Natural killer cell (primary cell): Measurements from ENCODE around the gene OR2AG1. TPM values are rescaled to one million over a fixed set of nuclear protein-coding genes. Genes with fewer than 3 reads are reported as not detected.
A peak's percentile ranks its signal among the peaks of the same experiment; 100 is the strongest.

Experiments used
- ATAC-seq, 3 donors: fragments of 150-1000 bp in 2 of 3; fragments of 200-7000 bp in 1 of 3; cut with Tn5 transposase; 1 replicate in 1 of 3; 2 replicates in 2 of 3; pipeline ENCODE4 v1.10.0; 2021; ENCODE audit warnings: mild to moderate bottlenecking in 2 of 3, moderate library complexity in 2 of 3
- DNase-seq, 2 donors: peaks; one replicate each; pipeline versions ENCODE4 v3.0.0 to v3.0.0-alpha.2; 2013 to 2021; ENCODE audit warnings: mixed read lengths in 1 of 2
- H3K27ac ChIP-seq: one replicate; pipeline ENCODE4 v1.5.1; 2013; ENCODE audit warnings: mild to moderate bottlenecking, low read length
- H3K27me3 ChIP-seq: one replicate; pipeline ENCODE4 v1.6.1; 2013; ENCODE audit warnings: low read length; ENCODE audit not compliant: control insufficient read depth, insufficient read depth
- H3K36me3 ChIP-seq: one replicate; pipeline ENCODE4 v1.6.1; 2013; ENCODE audit warnings: low read length; ENCODE audit not compliant: control insufficient read depth, insufficient read depth
- H3K4me1 ChIP-seq: one replicate; pipeline ENCODE4 v1.6.1; 2013; ENCODE audit warnings: low read length; ENCODE audit not compliant: control insufficient read depth, insufficient read depth
- H3K4me3 ChIP-seq: one replicate; pipeline ENCODE4 v1.5.1; 2013; ENCODE audit warnings: low read length
- H3K9me3 ChIP-seq: one replicate; pipeline ENCODE4 v1.6.1; 2013; ENCODE audit warnings: low read length; ENCODE audit not compliant: control insufficient read depth, insufficient read depth
- H3K27ac Mint-ChIP-seq, 2 donors: one replicate each; pipeline ENCODE4 v1.8.0; 2022; ENCODE audit warnings: mild to moderate bottlenecking in 2 of 2, mixed read lengths in 2 of 2, moderate library complexity in 1 of 2
- H3K27me3 Mint-ChIP-seq, 2 donors: one replicate each; pipeline ENCODE4 v1.8.0; 2022; ENCODE audit warnings: low read depth in 2 of 2, mixed read lengths in 2 of 2
- H3K36me3 Mint-ChIP-seq: one replicate; pipeline ENCODE4 v1.8.0; 2022; ENCODE audit warnings: mixed read lengths
- H3K4me1 Mint-ChIP-seq, 2 donors: one replicate each; pipeline ENCODE4 v1.8.0; 2022; ENCODE audit warnings: mixed read lengths in 2 of 2
- H3K4me3 Mint-ChIP-seq: one replicate; pipeline ENCODE4 v1.8.0; 2022; ENCODE audit warnings: mild to moderate bottlenecking, moderate library complexity, mixed read lengths
- H3K9me3 Mint-ChIP-seq, 2 donors: one replicate each; pipeline ENCODE4 v1.8.0; 2022; ENCODE audit warnings: mixed read lengths in 2 of 2
- WGBS: methylation state at CpG from one replicate; pipeline ENCODE4 v1.1.7; 2013; ENCODE audit warnings: missing lambda C conversion rate; ENCODE audit not compliant: insufficient coverage; 5-methylcytosine and 5-hydroxymethylcytosine counted together
- intact Hi-C: fragments of 100-400 bp; cut with micrococcal nuclease; formaldehyde crosslinking; loops from one replicate; pipeline ENCODE4 v1.14.2; 2022
- total RNA-seq, 4 donors: library from RNA; stranded (reverse); fragments of 120-200 nt in 1 of 4; gene quantifications; one replicate each; pipeline versions ENCODE4 v1.2.3 to v1.2.4, GENCODE V29; 2013 to 2022
- TF ChIP-seq, protein P1 (sequence below): fragments of 200-600 bp; IDR thresholded peaks from one replicate; pipeline ENCODE4 v1.8.0; 2022; ENCODE audit warnings: antibody characterized with exemption

Gene OR2AG1
- total RNA-seq, 3 donors from 2014 or later (not counting 1 experiment from before 2014, with no cell fraction given): not detected

DNA sequence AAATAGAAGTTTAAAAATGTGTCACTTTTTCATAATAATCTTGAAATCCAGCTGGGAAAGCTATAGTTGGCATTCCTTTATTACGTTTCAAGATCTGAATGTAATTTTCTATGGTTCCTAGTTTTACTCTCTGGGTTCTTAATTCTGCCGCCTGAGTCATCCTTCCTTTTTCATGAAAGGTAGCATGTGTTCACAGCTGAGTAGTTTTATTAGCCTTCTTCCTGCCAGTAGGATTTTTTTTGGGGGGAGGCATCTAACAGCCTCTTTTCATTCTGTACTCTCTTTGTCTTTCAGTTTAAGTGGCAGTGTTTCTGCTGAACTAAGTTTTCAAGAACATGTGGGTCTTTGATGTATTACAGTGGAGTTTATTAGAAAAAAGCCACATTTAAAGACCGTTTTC, 47.5 kb upstream of the OR2AG1 start:
- H3K36me3 ChIP-seq: peaks cover 38% of the 10 kb centered on the region
- 33% methylated on average over 2 of the region's 3 CpGs for WGBS

DNA sequence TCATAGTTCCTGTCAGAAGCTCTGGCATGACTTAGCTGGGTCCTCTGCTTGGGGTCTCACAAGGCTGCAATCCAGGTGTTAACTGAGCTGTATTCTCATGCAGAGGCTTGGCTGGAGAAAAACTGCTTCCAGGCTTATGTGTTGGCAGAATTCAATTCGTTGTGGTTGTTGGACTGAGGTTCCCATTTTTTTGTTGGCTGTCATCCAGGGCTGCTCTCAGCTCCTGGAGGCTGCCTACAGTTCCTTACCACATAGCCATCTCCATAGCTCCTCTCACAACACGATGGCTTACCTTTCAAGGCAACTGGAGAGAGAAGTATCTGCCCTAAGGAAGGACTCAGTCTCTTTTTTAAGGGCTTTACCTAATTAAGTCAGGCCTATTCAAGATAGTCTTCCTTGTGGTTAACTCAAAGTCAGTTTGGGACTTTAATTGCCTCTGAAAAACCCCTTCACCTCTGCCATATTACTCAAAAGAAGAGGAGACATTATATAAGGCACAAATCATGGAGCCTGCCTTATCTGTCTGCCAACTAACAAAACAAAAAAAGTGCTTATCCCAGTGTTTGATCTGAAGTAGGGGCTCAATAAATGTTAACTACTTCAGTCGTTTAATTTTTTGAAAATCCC, 46.2 kb upstream of the OR2AG1 start:
- no peak overlapping the region for H3K27ac ChIP-seq
- intact Hi-C loops: no loop called here
- no peaks in the 10 kb centered on the region for H3K9me3 ChIP-seq
- Mint-ChIP-seq H3K36me3 (no peaks in the 10 kb centered on the region), H3K9me3 (no peaks in the 10 kb centered on the region), H3K4me3 (no peak overlapping the region), H3K27me3 (no peaks in the 10 kb centered on the region), H3K27ac (peak overlapping the region; percentile 91 to 92), H3K4me1 (peaks cover 74 to 81% of the 10 kb centered on the region in 2 donors)
- no peak for ATAC-seq
- H3K27me3 ChIP-seq: no peaks in the 10 kb centered on the region
- no peak overlapping the region for H3K4me3 ChIP-seq
- WGBS: 51% methylated on average over 3 of the region's 3 CpGs
- TF ChIP-seq, protein P1, sequence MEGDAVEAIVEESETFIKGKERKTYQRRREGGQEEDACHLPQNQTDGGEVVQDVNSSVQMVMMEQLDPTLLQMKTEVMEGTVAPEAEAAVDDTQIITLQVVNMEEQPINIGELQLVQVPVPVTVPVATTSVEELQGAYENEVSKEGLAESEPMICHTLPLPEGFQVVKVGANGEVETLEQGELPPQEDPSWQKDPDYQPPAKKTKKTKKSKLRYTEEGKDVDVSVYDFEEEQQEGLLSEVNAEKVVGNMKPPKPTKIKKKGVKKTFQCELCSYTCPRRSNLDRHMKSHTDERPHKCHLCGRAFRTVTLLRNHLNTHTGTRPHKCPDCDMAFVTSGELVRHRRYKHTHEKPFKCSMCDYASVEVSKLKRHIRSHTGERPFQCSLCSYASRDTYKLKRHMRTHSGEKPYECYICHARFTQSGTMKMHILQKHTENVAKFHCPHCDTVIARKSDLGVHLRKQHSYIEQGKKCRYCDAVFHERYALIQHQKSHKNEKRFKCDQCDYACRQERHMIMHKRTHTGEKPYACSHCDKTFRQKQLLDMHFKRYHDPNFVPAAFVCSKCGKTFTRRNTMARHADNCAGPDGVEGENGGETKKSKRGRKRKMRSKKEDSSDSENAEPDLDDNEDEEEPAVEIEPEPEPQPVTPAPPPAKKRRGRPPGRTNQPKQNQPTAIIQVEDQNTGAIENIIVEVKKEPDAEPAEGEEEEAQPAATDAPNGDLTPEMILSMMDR: no peak
- peak in 1 of 2 donors; percentile 40 for DNase-seq
- H3K4me1 ChIP-seq: peaks cover 26% of the 10 kb centered on the region
- H3K36me3 ChIP-seq: peaks cover 38% of the 10 kb centered on the region

More for the DNA sequence above, 47.5 kb upstream of the OR2AG1 start:
- peaks cover 77 to 87% of the 10 kb centered on the region in 2 donors for H3K4me1 Mint-ChIP-seq
- H3K4me3 Mint-ChIP-seq: peak overlapping the region; percentile 15
- no peak overlapping the region for H3K4me3 ChIP-seq
- no peaks in the 10 kb centered on the region for H3K27me3 ChIP-seq
- no peaks in the 10 kb centered on the region for H3K27me3 Mint-ChIP-seq
- no peaks in the 10 kb centered on the region for H3K9me3 Mint-ChIP-seq
- no peaks in the 10 kb centered on the region for H3K9me3 ChIP-seq
- peaks cover 24% of the 10 kb centered on the region for H3K4me1 ChIP-seq
- intact Hi-C loops: no loop called here
- ATAC-seq (peak in 2 of 3 donors; percentile 26 to 33), DNase-seq (peak in 1 of 2 donors; percentile 48)
- TF ChIP-seq, protein P1: no peak
- peak overlapping the region; percentile 91 to 92 for H3K27ac Mint-ChIP-seq
- no peaks in the 10 kb centered on the region for H3K36me3 Mint-ChIP-seq
- peak overlapping the region; percentile 24 for H3K27ac ChIP-seq

DNA sequence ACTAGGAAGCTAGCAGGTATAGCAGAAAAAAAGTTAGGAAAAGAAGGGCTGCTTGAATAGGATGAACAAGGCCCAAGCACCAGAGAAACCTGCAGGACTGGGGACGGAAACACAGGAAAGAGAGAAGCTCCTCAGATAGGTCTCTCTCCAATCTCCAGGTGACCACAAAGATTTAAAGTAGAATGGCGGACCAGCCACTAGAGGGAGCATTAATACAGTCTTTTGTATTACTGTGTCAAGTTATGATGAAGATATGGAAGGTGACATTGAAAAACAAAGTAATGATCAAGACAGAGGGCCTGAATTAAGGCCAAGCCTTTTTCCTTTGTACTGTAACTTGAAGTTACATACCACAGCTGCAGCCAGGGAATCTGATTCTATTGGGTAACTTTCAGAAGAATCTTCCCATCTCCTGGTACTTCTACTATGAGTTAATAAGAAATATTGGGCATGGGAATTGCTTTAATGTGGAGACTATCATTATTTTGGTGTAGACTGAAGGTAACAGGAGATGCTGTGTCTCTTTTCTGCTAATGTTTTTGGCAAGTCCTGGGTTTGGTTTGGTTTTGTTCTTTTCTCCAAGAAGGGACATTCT, 44.9 kb upstream of the OR2AG1 start:
- H3K36me3 ChIP-seq: peaks cover 38% of the 10 kb centered on the region
- Mint-ChIP-seq H3K4me3 (peak overlapping the region; percentile 39), H3K27ac (peak overlapping the region; percentile 91 to 92), H3K27me3 (no peaks in the 10 kb centered on the region), H3K36me3 (no peaks in the 10 kb centered on the region), H3K4me1 (peaks cover 68 to 70% of the 10 kb centered on the region in 2 donors), H3K9me3 (no peaks in the 10 kb centered on the region)
- H3K4me1 ChIP-seq: peaks cover 32% of the 10 kb centered on the region
- DNase-seq (peak; percentile 39 to 88), ATAC-seq (peak; percentile 79 to 88 (median 81))
- TF ChIP-seq, protein P1: peak; percentile 79
- H3K4me3 ChIP-seq: no peak overlapping the region
- no peaks in the 10 kb centered on the region for H3K27me3 ChIP-seq
- peak overlapping the region; percentile 0 for H3K27ac ChIP-seq
- H3K9me3 ChIP-seq: no peaks in the 10 kb centered on the region
- intact Hi-C loops: loop anchor here (1.0 kb wide), 1 partner anchor 19 kb away; no protein-coding TSS in a partner anchor
- WGBS: 5% methylated on average over 2 of the region's 2 CpGs
